NCI-H128 (cell line): Measurements from ENCODE around the gene PRSS8.
"Not testable (repeated sequence)": the region's sequence is repeated elsewhere in the genome, so short reads cannot be mapped to it uniquely, and the experiment has no call there.

ENCODE experiments used
- DNase-seq: peaks from one replicate; lab custom pipeline; 2025; ENCODE audit not compliant: unreplicated experiment; lab: John Stamatoyannopoulos, UW

PRSS8 gene

GRCh38 chr16:31106509-31107464, 28.7 kb downstream of the PRSS8 start:
- DNase-seq: no peak

- no peak for DNase-seq
Measured at GRCh38 chr16:31105677-31106213, 29.8 kb downstream of the PRSS8 start.

- DNase-seq: not testable (repeated sequence)
Measured at GRCh38 chr16:31100876-31101641, 34.5 kb downstream of the PRSS8 start.

DNA sequence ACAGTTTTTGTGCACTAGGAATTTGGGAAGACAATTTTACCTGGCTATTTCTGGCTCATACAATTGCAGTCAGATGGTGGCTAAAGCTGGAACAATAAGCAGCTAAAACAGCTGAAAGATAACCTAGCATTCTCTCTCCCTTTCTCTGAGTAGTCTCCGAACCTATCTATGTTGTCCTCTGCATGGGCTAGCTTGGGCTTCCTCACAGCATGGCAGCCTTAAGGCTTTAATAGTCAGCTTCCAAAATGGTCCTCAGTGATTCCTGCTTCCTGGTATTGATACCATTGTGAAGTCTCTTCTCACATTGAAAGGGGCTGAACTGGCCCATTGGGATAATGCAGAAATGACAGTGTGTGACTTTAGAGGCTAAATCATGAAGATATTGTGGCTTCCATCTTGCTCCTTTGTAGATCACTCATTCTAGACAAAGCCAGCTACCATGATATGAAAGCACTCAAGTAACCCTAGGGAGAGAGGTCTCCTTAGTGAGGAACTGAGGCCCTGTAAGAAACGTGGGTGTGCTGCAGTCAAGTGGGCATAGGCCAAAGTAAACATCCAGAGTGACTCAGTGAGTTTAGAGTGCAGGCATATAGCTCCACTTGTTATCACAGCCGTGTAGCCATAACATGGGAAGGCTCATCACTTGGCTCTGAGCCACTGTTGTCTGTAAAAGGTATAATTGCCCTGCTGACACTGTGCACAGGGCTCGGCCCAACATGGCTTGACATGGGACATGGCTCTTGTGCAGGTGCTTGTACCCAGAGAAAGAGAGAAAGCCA, 35.5 kb downstream of the PRSS8 start:
- no peak for DNase-seq

GRCh38 chr16:31094424-31095120, 41.0 kb downstream of the PRSS8 start, which contains the start of gene VKORC1:
Gene VKORC1, minus strand, starts transcription at chr16:31094797. Its CDS starts 68 bp downstream, at chr16:31094729.
- peak; percentile 90 for DNase-seq

GRCh38 chr16:31094088-31094423, 41.5 kb downstream of the PRSS8 start:
- DNase-seq: no peak

GRCh38 chr16:31093132-31093703, 42.3 kb downstream of the PRSS8 start:
- no peak for DNase-seq

- DNase-seq: no peak
Measured at GRCh38 chr16:31092330-31092729, 43.2 kb downstream of the PRSS8 start.

- DNase-seq: no peak
Measured at GRCh38 chr16:31090540-31090939, 45.0 kb downstream of the PRSS8 start.

GRCh38 chr16:31089199-31089598, 46.3 kb downstream of the PRSS8 start:
- DNase-seq: no peak

DNA sequence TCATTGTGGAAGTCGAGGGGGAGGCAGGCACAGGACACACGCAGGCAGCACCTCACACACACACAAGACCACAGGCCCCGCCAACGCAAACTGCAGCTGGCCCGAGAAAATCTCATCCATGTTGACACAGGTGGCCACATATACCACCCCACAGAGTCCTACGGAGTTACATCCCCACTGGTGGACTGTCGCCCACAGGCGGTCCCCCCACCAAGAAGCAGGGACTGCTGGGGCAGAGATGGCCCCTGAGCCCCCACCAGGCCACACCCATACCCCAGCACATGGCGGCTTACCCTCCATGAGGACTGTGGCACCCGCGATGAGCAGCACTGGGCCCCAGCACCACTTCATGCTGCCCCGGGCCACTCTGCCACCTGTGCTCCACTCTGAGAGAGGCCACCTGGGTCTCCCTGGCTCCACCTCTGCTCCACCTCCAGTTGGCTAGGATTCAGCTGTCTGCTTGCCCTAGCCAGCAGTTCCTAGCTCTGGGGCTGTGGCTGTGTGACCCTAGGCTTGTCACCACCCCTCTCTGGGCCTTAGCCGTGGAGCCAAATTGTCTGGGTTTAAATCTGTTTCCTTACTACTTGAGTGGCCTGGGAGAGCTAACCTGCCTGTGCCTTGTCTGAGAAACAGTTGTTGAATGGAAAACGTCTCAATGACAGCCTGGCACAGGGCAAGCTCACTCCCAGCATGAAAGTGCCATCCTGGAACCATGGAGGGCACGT, 46.9 kb downstream of the PRSS8 start, which contains the start of gene PRSS53:
PRSS53 (minus strand) TSS at position 485 of the 725 bp plus-strand sequence; CDS start at position 351, 134 bp downstream.
- no peak for DNase-seq

DNA sequence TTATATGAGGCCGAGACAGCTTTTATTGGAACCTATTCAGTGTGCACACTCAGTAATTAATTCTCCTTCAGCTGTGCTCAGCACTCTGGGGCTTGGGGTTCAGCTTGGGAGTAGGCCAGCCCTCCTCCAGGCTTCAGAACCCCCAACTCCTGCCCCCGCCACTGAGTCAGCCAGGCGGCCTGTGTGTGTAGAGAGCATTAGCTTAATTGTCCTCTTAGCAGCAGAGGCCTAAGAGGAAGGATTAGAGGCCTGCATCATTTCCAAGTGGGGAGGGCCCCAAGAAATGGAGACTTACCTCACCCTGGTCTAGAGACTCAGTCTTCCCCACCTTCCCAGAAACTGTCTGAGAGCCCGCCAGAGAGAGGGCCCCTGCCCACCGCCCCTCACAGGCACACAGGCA, 47.6 kb downstream of the PRSS8 start:
- no peak for DNase-seq

GRCh38 chr16:31087481-31087880, 48.0 kb downstream of the PRSS8 start:
- no peak for DNase-seq

DNA sequence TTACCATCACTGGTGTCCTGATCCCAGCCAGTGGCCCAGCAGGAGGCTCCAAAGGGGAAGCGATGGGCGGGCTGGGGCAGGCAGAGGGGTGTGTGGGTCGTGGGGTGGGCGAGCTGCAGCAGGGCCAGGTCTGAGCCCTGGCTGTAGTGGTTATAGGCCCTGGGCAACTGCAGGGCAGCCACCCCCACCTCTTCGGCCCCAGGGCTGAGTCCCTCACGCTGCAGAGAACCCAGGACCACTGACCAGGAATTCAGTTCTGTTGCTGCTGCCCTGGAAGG, 49.0 kb downstream of the PRSS8 start:
- DNase-seq: no peak

- DNase-seq: no peak
Measured at GRCh38 chr16:31085873-31086628, 49.5 kb downstream of the PRSS8 start.

DNA sequence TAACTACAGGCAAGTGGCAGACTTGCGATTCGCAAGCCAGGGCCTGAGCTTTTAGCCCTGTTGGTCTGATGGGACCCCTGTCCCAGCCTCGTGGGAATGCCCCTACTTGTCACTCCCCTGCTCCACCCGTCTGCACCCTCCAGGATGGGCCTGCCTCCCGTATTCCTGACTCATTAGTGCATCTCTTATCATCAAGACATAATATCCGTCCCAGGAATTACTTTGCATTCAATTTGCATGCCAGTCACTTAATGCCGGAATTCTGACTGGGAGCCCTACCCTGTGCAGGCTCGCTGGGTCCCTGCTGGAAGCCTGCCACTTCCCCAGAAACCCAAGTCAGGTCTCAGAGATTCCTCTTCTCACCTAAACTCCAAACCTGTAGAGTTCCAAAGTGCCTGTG, 50.1 kb downstream of the PRSS8 start:
- DNase-seq: no peak

DNA sequence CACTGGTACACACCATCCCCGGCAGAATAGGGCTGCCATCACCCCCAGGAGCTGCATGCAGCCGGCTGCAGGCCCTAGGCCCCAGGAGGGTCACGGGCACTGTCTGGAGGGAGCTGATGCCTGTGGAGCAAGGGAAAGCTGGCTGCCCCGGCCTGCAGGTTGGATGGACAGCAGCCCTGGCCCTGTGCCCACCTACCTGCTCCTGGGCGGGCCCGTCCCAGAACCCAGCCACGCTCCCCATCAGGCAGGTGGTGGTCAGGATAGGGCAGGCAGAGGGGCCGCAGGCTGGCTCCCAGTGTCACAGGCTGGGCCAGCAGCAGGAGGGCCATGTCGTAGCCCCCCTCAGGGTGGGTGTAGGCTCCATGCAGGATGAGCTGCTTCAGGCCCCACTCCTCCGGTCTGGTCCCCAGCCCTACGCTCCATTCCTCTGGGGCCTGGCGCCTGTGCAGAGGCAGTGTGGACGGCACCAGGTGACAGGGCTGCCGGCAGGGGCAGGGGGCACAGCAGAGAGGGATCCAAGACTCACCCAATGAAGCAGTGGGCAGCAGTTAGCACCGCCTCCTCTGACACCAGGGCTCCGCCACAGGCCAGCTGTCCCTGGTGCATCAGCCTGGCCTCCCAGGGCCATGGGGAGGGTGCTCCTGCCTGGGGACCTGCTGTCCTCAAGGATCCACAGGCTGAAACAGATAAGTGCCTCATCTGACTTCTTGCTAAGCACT, 50.8 kb downstream of the PRSS8 start:
- DNase-seq: no peak

- no peak for DNase-seq
Measured at GRCh38 chr16:31083981-31084380, 51.5 kb downstream of the PRSS8 start.
